SK-N-SH (cell line): ENCODE results near the gene TCF23.

ENCODE experiments used
- CHD2 ChIP-seq: fragments of 150-350 bp; IDR thresholded peaks from 2 replicates; pipeline ENCODE4 v1.6.1; 2018; ENCODE audit warnings: low read length; ENCODE audit not compliant: partially characterized antibody
- CTCF ChIP-seq: fragments of 200-600 bp; sonication (generic); IDR thresholded peaks from 2 replicates; pipeline ENCODE4 v1.6.1; 2017; ENCODE audit warnings: antibody characterized with exemption, mild to moderate bottlenecking, moderate library complexity
- EP300 ChIP-seq, 2 experiments: IDR thresholded peaks; 2 replicates each; pipeline versions ENCODE4 v1.4.0 to v1.6.1; 2012; ENCODE audit warnings: borderline replicate concordance in 1 of 2, low read depth in 1 of 2, low read length in 1 of 2
- FOXJ3 ChIP-seq: sonication (generic); formaldehyde crosslinking; IDR thresholded peaks from 2 replicates; pipeline ENCODE4 v1.5.1; 2020; ENCODE audit warnings: mild to moderate bottlenecking, missing genetic modification reagents
- PBX3 ChIP-seq: IDR thresholded peaks from 2 replicates; pipeline ENCODE4; 2012
- RAD21 ChIP-seq: IDR thresholded peaks from 2 replicates; pipeline ENCODE4 v1.6.1; 2012; ENCODE audit warnings: mild to moderate bottlenecking, low read length
- RCOR1 ChIP-seq: fragments of 150-350 bp; IDR thresholded peaks from 2 replicates; pipeline ENCODE4 v1.6.1; 2017; ENCODE audit warnings: antibody characterized with exemption, low read length
- REST ChIP-seq: IDR thresholded peaks from 2 replicates; pipeline ENCODE4 v1.6.1; 2012; ENCODE audit warnings: mild to moderate bottlenecking, low read depth, low read length, moderate library complexity
- RFX5 ChIP-seq: IDR thresholded peaks from 2 replicates; pipeline ENCODE4 v1.6.1; 2012; ENCODE audit warnings: mild to moderate bottlenecking, improper control_type of control experiment, low read length
- SIN3A ChIP-seq: IDR thresholded peaks from 2 replicates; pipeline ENCODE4 v1.6.1; 2012; ENCODE audit warnings: low read depth, mild to moderate bottlenecking, low read length, moderate library complexity, borderline replicate concordance

GRCh38 chr2:27178469-27178868 is 29.7 kb downstream of the TCF23 start:
- TF ChIP-seq CTCF (no peak), SIN3A (no peak), RAD21 (no peak), CHD2 (no peak), FOXJ3 (CRISPR knock-in tag) (no peak), REST (no peak), RFX5 (no peak), PBX3 (no peak), RCOR1 (no peak), EP300 (IDR thresholded peaks at IDR 0.05; ENCODE audit: borderline replicate concordance in 1 of 2, low read depth in 1 of 2, low read length in 1 of 2) (no peak)
